PC-3 (cell line): ENCODE data around the gene DPYSL4.

Experiments
- CTCF ChIP-seq: fragments of 300-600 bp; sonication (generic); conservative IDR thresholded peaks from 2 replicates; pipeline ENCODE4 v1.5.1; 2017; ENCODE audit warnings: antibody characterized with exemption, low read depth, mild to moderate bottlenecking, low read length
- EZH2 ChIP-seq: fragments of 300-600 bp; sonication (generic); IDR thresholded peaks from one replicate; pipeline ENCODE4 v1.6.1; 2017; ENCODE audit warnings: antibody characterized with exemption, mild to moderate bottlenecking, low read length; ENCODE audit not compliant: unreplicated experiment

- TF ChIP-seq CTCF (no peak), EZH2 (no peak)
Measured at GRCh38 chr10:132143162-132143561, 43.6 kb upstream of the DPYSL4 start.
